GM21576 (cell line): ENCODE measurements around the gene KRT16.
"Not testable (repeated sequence)": the region's sequence is repeated elsewhere in the genome, so short reads cannot be mapped to it uniquely, and the experiment has no call there.

ENCODE experiments used
- ATAC-seq: cut with Tn5 transposase; IDR thresholded peaks from one replicate; pipeline ENCODE4 v1.9.1; 2021; ENCODE audit warnings: mild to moderate bottlenecking, moderate library complexity; ENCODE audit not compliant: unreplicated experiment

KRT16 gene

DNA sequence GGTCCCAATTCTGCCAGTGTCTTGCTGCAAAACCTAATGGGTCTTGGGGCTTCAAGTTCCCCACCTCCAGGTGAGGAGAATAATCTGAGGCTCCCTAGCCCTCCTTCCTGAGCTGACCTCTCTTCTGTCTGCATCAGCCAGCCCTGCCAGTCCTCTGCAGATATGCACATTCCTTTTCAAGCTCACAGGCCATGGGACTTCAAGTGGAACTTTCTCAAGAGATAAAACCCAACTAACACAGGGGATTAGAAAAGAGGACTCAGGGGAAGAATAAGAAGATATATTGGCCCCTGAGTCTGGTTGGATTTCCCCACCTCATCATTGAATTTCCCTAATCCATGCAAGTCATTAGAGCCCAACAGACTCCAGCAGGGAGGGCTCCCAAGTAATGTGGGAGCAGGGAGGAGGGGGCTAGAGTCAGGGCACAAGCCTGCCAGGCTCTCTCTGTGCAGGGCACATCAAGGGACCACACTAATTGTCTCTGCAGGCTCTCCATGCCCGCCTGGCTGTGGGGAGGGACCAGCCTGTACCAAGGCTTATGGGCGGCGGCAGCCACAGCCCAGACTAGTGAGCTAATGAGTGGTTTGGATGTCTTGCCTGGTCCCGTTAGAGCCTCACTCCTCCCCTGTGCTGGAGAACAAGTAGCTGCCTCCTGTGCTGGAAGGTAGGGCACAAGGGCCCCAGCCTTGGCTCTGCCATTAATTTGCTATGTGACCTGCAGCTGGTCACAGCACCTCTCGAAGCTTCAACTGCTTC lies 27.1 kb downstream of the KRT16 start:
- ATAC-seq: no peak

DNA sequence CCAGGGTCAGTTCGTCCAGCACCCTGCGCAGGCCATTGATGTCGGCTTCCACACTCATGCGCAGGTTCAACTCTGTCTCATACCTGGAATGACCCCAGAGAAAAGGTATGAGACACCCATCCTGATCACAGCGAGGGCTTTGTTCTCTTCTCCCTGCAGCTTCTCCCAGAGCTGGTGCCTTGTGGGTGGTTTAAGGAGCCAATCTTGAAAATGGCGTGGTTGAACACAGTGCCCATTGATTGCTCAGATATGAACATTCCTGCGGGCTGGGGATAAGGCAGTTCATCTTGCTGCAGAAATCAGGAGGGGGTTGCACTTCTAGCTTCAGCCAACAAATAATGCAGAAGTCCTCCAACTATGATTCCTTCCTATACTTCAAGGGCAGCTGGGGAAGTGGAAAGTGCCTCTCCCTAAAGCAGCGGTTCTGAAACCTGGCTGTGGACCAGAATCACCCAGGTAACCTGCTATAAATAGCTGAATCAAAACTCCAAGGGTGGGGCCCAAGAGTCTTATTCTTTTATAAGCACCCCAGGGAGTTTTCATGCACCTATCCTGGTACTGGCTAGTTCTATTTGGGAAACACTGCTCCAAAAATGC lies 28.1 kb downstream of the KRT16 start:
- ATAC-seq: not testable (repeated sequence)

DNA sequence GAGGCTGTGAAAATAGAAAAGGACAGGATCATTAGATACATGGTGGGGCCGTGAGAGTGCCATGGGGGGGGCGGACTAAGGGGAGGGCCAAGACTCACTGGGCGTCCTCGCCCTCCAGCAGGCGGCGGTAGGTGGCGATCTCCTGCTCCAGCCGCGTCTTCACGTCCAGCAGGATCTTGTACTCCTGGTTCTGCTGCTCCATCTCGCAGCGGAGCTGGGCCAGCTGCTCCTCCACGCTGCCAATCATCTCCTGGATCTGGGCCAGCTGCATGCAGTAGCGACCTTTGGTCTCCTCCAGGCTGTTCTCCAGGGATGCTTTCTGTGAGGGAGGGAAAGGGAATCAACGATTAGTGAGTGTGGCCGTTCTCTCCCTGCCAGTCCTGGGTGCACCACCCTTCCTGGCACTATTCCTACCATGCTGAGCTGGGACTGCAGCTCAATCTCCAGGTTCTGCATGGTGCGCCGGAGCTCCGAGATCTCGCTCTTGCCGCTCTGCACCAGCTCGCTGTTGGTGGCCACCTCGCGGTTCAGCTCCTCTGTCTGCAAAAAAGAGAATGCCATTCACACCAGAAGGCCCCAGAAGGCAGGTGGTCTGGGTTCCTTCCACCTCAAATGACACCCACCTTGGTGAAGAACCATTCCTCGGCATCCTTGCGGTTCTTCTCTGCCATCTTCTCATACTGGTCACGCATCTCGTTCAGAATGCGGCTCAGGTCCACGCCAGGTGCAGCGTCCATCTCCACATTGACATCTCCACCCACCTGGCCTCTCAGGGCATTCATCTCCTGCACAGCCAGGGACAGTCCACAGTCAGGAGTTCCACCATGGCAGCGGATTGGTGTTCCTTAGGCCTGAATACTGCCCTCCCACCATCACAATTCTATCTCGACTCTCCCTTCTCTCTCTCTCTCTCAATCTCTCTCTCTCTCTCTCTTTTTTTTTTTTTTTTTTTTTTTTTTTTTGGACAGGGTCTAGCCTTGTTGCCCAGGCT lies 29.1 kb downstream of the KRT16 start:
- ATAC-seq: no peak

DNA sequence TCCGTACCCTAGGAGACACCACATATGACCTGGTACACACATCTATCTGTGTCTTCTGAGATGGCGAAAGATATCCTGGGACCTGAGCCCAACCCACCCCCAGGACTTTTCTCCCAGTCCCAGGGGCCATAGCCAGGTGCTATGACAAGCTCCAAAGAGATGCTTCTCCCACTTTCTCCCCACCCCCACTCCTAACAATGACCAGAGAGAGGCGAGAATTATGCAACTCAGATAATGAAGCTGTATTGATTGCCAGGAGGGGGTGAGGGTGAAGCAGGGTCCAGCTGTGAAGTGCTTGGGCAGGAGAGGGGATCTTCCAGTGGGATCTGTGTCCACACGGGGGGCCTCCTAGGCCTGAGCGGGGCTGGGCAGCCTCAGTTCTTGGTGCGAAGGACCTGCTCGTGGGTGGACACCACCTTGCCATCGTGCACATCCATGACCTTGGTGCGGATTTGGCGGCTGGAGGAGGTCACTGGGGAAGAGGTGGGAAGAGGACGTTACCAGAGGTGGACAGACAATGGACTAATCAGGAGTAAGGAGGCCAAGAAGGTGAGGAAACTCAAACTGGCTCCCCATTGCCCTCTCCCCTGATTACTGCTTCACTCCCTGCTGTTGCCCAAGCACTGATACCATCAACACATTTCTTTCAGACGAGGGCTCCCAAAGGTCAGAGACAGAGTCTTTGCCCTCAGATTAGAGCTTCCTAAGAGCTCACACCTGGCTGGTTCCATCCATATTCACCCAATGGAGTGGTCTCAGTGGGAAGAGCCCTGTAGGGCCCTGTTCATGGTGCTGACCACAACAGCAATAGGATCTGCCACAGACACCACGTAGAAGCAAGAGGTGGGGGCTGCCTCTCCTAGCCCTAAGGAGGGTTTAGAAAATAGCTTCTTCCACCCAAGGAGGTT lies 30.3 kb downstream of the KRT16 start:
- ATAC-seq: not testable (repeated sequence)

DNA sequence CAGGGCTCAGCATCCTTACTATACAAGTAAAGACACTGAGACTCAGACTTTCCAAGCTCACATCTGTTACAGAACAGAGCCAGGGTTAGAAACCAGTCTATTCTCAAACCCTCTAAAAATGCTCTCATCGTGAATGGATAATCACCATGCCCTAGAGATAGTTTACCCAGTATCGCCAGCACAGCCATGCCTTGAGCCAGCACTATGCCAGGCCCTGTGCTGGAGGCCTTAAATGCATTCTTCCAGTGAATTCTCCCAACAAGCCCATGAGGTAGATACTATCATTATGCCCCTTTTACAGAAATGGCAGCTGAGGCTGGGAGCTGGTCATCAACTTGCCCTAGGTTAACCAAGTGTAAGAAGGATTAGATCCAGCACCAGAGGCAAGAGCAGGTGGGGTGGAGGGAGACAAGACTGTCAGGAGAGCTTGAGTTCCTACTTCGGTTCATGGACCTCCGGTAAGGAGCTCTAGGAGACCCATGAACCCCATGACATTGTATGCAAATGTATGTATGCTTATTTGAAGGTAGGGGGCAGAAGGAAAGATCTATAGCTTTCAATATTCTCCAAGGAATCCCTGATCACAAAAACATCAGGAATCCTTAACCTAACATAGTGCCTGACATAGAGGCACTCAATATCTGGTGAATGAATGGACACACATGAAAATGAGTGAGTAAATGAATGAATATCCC lies 31.1 kb downstream of the KRT16 start:
- no peak for ATAC-seq

DNA sequence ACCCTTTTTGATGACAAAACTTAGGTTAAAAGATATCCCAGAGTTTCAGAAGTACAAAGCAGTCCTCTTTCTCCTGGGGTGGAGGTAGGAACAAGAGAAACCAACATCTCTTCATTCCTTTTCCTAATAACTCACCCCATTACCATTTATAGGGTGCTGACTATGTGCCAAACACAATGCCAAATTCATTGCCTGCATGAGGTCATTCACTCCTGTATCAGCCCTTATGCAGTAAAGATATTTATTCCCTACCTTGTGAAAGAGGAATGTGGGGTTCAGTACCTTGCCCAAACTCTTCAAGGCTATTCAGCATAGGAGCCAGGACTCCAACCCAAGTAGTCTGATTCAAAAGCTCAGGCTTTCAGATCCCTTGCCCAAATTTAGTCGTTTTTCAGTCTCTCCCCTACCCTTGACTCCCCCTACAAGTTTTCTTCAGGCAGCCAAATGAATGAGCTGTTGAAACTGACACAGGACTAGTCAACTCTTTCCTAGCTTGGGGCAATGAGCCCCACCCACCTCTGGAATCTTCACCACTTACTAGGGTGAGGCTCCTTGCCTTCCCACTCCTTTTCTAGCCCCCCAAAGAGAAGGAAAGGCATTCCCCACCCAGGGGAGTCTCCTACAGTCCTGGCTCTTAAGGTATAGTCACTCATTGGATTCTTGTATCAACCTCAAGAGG lies 31.7 kb downstream of the KRT16 start:
- no peak for ATAC-seq

DNA sequence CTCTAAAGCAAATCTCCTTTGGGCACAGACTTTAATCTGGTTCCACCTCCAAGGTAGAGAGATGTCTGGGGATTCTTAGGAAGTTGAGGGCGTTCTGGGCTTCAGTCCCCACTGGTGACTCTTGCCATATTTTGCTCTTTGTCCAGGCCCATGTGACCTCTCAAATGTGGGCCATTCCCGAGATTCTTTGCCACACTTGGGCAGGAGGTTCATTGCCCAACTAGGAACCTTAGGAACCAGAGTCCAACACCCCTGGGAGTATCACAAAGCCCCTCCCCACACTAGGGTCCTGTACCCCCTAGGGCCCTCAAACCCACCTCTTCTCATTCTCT lies 32.4 kb downstream of the KRT16 start:
- ATAC-seq: no peak

DNA sequence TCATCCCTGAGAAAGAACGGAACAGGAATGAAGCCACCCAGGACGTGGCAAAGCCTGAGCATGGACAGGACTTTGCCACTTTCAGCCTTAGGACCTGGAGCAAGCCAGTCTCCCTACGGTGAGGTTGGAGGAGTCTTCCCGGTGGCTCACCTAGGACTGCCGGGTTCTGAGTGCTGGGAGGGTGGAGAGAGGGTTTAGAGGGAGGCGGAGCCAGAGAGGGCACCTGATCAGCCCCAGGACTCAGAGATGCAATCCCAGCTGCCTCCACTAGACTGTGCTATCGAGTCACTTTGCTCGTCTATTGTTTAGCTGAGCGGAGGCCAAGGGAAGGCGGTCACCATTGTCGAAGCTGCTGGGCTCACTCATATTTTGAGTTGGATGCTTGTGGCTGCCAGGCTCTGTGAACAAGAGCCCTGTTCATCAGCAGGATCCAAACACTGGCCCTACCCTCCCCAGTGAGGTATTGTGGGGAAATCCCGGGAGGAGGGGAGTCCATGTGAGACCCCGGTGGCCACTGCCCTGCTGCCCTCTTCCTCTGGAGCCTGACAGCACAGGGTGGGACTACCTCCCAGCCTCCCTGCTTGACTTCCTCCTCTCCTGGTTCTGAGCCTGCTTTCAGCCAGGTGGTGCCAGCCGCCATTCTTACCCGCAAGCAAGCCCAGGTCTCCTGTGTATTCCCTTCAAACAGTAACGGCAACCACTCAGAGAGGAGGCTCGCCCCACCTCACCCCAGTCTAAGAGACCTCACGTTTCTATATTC lies 32.9 kb downstream of the KRT16 start:
- no peak for ATAC-seq

DNA sequence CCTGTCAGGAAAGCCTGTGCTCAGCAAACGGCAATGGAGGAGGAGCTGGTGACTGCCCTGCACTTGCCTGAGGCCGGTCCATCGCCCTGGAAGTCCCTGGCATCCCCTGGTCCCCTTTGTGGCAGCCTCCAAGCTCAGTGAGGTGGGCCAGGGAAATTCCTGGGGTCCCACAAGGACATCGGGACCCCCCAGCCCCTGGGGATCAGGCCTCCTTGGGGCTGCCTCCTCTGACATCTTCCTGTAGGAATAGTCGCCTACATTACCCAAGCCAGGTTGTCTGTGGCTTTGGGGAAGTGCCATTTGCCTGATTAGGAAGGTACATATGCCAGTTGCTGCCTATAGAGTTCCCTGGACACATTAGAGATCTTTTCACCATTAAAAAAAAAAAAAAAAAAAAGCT lies 33.6 kb downstream of the KRT16 start:
- ATAC-seq: no peak

DNA sequence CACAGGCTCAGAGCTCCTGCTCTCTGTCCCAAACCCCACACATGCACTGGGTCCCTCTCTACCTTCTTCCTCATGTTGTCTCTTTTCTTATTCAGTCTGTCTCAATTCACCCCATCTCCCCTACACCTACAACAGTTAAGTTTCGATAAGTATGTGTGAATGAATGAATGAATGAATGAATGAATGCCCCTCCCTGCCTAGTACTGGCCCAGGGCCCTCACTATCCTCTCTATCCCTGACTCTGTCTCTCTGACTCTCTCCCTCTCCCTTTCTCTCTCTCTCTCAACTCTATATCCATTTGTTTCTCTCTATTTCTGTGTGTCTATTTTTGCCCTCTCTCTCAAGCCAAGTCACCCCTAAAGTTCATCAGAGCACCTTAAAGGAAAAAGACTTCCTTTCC lies 34.0 kb downstream of the KRT16 start:
- no peak for ATAC-seq

DNA sequence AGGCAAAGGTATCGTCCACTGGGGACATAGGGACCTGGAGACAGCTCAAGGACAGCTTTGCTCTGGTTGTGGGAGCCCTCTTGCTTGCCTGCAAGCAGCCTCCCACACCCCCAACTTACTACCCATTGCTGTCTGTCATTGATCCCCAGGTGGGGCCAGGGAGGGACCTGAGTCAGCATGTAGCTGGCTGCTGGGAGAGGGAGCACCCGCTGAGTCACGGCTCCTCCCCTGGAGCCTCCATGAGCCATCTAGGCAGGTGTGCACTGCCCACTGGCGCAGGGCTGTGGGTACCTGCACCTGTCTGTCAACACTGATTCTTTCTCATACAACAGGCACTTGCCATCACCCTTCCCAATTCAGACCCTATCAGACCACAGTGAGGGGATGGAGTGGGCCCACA lies 35.8 kb downstream of the KRT16 start:
- ATAC-seq: not testable (repeated sequence)

DNA sequence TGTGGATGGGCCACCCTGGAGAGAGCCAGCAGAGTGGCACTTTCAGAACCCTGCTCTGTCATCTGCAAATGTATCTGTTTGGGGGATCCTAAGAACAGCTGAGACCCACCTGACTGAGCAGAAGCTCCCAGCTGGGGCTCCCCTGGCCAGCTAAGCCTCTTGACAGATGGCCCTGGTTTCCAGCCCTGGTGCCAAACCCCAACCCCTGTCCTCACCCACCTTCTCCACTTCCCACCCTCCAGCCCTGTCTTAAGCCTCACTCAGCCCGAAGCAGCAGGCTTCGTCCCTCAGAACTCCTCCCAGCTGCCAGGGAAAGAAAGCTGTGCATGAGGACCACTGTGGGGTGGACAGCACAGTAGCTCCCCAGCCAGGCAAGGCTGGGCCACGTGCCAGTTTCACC lies 37.2 kb downstream of the KRT16 start:
- ATAC-seq: no peak

DNA sequence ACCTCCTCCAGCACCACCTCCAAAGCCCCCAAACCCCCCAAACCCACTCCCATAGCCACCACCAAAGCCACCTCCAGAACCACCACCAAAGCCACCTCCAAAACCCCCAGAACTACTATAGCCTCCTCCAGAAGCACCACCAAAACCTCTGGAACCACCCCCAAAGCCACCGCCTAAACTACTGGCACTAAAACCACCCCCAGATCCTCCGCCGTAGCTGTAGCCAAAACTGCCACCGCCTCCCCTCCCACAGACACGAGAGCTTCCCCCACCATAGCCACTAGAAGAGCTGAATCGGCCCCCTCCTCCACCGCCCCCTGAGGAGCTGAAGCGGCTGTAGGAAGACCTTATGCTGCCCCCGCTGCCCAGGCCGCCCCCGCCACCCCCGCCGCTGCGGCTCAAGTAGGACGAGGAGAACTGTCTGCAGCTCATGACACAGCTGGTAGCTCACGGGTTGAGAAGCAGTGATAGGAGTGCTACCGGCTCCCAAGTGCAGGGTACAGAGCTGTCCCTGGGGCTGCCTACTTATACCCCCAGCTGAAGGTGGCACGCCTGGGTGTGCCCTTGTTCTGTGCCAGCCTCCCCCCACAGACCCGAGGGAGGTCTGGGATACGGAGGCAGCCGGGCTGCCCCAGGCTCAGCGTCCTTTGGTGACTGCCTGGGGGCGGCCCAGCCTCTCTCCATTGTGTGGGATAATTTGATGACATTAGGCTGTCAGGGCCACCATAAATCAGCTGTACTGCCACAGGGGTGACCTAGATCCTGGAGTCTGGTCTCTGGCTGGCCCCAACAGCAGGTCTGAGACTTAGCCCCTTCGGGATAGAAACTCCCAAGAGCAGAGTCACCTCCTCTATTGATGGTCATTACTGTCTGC lies 40.8 kb downstream of the KRT16 start, which contains the start of gene KRT9:
Gene KRT9, minus strand, starts transcription at position 499 of the 874 bp plus-strand sequence. Its CDS starts 67 bp downstream, at position 432.
- ATAC-seq: no peak

DNA sequence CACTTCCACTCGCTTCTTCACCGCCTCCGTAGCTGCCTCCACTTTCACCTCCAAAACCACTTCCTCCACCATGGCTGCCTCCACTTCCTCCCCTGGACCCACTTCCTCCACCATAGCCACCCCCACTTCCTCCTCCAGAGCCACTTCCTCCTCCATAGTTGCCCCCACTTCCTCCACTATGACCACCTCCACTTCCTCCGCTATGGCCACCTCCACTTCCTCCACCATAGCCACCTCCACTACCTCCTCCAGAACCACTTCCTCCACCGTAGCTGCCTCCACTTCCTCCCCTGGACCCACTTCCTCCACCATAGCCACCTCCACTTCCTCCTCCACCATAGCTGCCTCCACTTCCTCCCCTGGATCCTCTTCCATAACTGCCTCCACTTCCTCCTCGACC lies 45.2 kb downstream of the KRT16 start:
- ATAC-seq: no peak

DNA sequence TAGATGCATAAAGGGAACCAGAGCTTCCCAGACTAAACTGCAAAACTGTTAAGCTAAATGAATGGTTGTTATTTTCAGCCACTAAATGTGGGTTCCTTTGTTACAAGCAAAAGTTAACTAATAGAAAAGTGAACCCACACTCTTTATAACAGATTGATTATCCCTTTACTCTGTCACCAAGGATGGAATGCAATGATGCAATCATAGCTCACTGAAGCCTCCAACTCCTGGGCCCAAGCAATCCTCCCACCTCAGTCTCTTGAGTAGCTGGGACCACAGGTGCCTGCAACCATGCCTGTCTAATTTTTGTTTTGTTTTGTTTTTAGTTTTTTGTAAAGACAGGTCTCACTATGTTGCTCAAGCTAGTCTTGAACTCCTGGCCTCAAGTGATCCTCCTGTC lies 47.2 kb downstream of the KRT16 start:
- ATAC-seq: no peak

DNA sequence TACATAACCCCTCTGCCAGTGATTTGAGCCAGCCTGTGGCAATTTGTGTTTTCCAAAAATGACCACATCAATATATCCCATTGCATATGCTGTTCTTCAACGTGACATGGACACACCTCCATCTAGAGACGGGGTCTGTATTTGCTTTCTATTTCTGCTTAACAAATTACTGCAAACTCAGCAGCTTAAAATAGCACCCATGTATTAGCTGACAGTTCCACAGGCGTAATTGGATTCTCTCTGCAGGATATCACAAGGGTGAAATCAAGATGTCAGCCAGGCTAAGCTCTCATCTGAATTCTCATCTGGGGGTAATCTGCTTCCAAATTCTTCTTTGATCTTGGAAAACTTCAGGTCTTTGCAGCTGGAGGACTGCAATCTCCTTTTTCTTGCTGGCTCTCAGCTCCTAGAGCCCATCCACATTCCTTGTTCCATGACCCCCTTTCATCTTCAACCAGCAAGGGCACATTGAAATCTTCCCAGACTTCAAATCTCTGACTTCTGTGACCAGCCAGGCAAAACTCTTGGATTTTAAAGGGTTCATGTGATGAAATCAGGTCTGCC lies 48.9 kb downstream of the KRT16 start:
- ATAC-seq: no peak

DNA sequence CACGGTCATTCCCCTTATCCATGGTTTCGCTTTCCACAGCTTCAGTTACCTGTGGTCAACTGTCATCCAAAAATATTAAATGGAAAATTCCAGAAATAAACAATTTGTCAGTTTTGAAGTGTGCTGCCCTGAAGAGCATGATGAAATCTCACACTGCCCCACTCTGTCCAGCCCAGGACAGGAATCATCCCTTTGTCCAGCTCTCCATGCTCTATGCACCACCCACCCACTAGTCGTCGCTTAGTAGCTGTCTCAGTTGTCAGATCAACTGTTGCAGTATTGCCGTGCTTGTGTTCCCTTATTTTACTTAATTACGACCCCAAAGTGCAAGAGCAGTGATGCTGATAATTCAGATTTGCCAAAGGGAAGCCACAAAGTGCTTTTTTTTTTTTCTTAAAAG lies 51.0 kb downstream of the KRT16 start:
- no peak for ATAC-seq
